Nephron progenitor cell (in vitro differentiated cells): ENCODE results near the gene KMT2B.

ENCODE experiments used
- DNase-seq: peaks from one replicate; pipeline ENCODE4 v3.0.0; 2021
- H3K27ac Mint-ChIP-seq: 2 replicates; pipeline ENCODE4 v1.8.0; 2021; ENCODE audit warnings: mild to moderate bottlenecking, moderate library complexity, mixed read lengths
- H3K27me3 Mint-ChIP-seq: 2 replicates; pipeline ENCODE4 v1.8.0; 2021; ENCODE audit warnings: mild to moderate bottlenecking, low read depth, mixed read lengths; ENCODE audit not compliant: poor library complexity
- H3K36me3 Mint-ChIP-seq: 2 replicates; pipeline ENCODE4 v1.8.0; 2021; ENCODE audit warnings: low read depth, mixed read lengths
- H3K4me1 Mint-ChIP-seq: 2 replicates; pipeline ENCODE4 v1.8.0; 2021; ENCODE audit warnings: mixed read lengths
- H3K4me3 Mint-ChIP-seq: 2 replicates; pipeline ENCODE4 v1.8.0; 2021; ENCODE audit warnings: mild to moderate bottlenecking, moderate library complexity, mixed read lengths
- H3K9me3 Mint-ChIP-seq: 2 replicates; pipeline ENCODE4 v1.8.0; 2021; ENCODE audit warnings: mild to moderate bottlenecking, moderate library complexity, mixed read lengths
- CTCF ChIP-seq: fragments of 200-600 bp; sonication (generic); IDR thresholded peaks from 2 replicates; pipeline ENCODE4 v1.5.0; 2021; ENCODE audit warnings: antibody characterized with exemption

KMT2B gene

GRCh38 chr19:35734889-35735288, 17.1 kb downstream of the KMT2B start:
- no peak for DNase-seq
- Mint-ChIP-seq H3K27ac (peak overlapping the region; percentile 66), H3K4me1 (peaks cover 7% of the 10 kb centered on the region), H3K4me3 (no peak overlapping the region), H3K27me3 (peaks cover 3% of the 10 kb centered on the region), H3K9me3 (no peaks in the 10 kb centered on the region), H3K36me3 (peaks cover 45% of the 10 kb centered on the region)
- no peak for TF ChIP-seq CTCF

DNA sequence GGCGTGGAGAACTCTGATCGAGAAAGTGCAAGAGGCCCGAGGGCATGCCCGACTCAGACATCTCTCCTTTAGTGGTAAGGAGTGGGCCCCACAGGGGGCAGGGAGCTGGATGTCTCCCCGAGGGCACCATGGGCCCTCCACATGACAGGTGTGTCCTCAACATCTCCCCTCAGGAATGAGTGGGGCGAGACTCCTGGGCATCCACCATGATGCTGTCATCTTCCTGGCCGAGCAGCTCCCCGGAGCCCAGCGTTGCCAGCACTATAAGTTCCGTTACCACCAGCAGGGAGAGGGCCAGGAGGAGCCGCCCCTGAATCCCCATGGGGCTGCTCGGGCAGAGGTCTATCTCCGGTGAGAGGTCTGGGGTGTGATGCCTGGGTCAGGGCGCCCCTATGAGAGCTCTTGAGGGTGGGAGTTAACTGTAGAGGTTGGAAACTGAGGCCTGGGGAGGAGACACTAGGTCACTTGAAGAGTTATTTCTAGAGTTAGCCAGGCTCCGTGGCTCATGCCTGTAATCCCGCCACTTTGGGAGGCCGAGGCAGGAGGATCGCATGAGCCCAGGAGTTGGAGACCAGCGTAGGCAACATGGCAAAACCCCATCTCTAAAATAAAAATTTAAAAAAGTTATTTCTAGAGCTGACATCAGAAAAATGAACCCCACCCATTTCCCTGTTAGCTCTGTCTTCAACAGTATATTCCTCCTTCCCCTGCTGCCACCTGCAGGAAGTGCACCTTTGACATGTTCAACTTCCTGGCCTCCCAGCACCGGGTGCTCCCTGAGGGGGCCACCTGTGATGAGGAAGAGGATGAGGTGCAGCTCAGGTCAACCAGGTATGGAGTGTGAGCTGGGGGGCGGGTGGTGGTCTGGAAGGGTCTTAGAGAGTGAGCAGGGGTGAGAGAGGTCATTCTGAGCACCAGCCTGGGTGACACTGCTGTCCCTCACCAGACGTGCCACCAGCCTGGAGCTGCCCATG, 19.4 kb downstream of the KMT2B start:
- Mint-ChIP-seq H3K4me1 (peaks cover 15% of the 10 kb centered on the region), H3K27ac (peak overlapping the region; percentile 66), H3K27me3 (peaks cover 4% of the 10 kb centered on the region), H3K36me3 (peaks cover 32% of the 10 kb centered on the region), H3K4me3 (no peak overlapping the region), H3K9me3 (no peaks in the 10 kb centered on the region)
- no peak for DNase-seq
- no peak for TF ChIP-seq CTCF

- peaks cover 37% of the 10 kb centered on the region for H3K36me3 Mint-ChIP-seq
- H3K27me3 Mint-ChIP-seq, result peaks cover 5% of the 10 kb centered on the region
- H3K9me3 Mint-ChIP-seq, result no peaks in the 10 kb centered on the region
- TF ChIP-seq CTCF, result no peak
- no peak overlapping the region for H3K27ac Mint-ChIP-seq
- H3K4me3 Mint-ChIP-seq, result peak overlapping the region; percentile 10
- DNase-seq, result no peak
- H3K4me1 Mint-ChIP-seq, result peaks cover 20% of the 10 kb centered on the region
Measured at GRCh38 chr19:35738021-35738886, 20.5 kb downstream of the KMT2B start.

DNA sequence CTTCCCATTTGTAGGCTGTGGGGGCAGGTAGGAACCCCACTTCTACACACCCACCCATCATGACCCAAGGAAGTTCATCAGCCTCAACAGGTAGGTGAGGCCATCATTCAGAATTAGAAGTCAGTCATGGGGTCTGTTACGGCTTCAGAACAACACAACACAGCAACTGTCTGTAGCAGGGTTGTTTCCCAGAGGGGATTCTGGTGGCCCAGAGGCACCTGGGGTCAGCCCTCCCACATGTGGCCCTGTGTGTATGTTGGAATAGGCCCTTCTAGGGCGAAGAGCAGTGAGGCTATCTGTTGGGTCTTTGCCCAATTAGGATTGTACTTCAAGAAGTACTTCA, 21.1 kb downstream of the KMT2B start:
- Mint-ChIP-seq H3K27me3 (peaks cover 5% of the 10 kb centered on the region), H3K36me3 (peaks cover 35% of the 10 kb centered on the region), H3K4me3 (peak overlapping the region; percentile 10), H3K27ac (no peak overlapping the region), H3K4me1 (peaks cover 20% of the 10 kb centered on the region), H3K9me3 (no peaks in the 10 kb centered on the region)
- TF ChIP-seq CTCF, result no peak
- no peak for DNase-seq

DNA sequence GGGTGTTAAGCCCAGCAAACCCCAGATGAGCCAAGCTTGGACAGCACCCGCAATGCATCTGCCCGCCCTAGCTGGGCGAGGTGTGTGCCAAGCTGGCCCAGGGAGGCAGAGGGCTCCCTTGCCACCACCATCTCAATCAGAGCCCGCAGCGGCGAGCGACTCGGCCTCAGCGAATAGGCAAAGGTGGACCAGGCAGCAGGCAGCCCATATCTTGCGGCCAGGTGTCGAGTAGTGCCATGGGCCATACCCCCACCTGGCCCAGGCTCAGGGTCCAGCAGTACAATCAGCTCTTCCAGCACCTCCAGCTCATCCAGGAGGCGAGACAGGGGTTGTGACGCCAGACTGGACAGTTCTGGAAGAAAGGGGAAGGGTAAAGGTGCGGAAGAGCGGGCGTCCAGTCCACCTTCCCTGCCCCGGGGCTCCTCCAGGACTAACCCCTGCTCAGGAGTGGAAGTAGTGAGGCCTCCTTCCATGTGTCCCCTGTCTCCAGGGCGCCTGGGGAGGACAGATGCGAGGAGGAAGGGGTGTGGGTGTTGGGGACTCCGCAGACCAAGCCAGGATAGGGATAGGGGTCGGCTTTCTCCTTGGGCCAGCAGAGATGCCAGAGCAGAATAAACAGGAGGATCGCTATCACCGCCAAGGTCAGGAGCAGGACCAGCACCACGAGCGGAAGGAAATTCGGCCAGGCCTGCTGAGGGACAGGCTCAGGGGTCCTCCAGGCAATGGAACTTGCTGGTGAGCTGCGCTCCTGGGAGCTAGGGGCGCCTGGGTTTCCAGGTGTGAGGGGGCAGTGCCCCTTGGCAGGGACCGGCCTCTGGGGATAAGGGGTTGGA, 21.7 kb downstream of the KMT2B start:
- Mint-ChIP-seq H3K27me3 (peaks cover 5% of the 10 kb centered on the region), H3K9me3 (no peaks in the 10 kb centered on the region), H3K4me3 (peak overlapping the region; percentile 71), H3K36me3 (peaks cover 29% of the 10 kb centered on the region), H3K4me1 (peaks cover 25% of the 10 kb centered on the region), H3K27ac (no peak overlapping the region)
- no peak for DNase-seq
- no peak for TF ChIP-seq CTCF
